H9 (cell line): ENCODE results near the gene TMEM129. TPM values are rescaled to one million over a fixed set of nuclear protein-coding genes. Genes with fewer than 3 reads are reported as not detected.

ENCODE experiments used
- DNase-seq: peaks from one replicate; pipeline ENCODE4 v3.0.0-alpha.2; 2017
- H2AFZ ChIP-seq: one replicate; pipeline ENCODE4 v1.6.1; 2013; ENCODE audit warnings: mild to moderate bottlenecking, low read length, control low read depth, moderate library complexity
- H2AK5ac ChIP-seq: 2 replicates; pipeline ENCODE4 v1.6.1; 2013; ENCODE audit warnings: low read length, control low read depth, mixed read lengths; ENCODE audit not compliant: insufficient read length
- H2BK120ac ChIP-seq: one replicate; pipeline ENCODE4 v1.6.1; 2013; ENCODE audit warnings: low read depth, mild to moderate bottlenecking, low read length, control low read depth, inconsistent platforms; ENCODE audit not compliant: poor library complexity, severe bottlenecking
- H2BK12ac ChIP-seq: 2 replicates; pipeline ENCODE4 v1.6.1; 2013; ENCODE audit warnings: low read length, control low read depth, mixed read lengths, low read depth; ENCODE audit not compliant: insufficient read length
- H2BK15ac ChIP-seq: 2 replicates; pipeline ENCODE4 v1.6.1; 2013; ENCODE audit warnings: low read depth, low read length, control low read depth
- H2BK20ac ChIP-seq: one replicate; pipeline ENCODE4 v1.6.1; 2013; ENCODE audit warnings: low read depth, mild to moderate bottlenecking, low read length, control low read depth, inconsistent platforms; ENCODE audit not compliant: poor library complexity, severe bottlenecking
- H2BK5ac ChIP-seq: 2 replicates; pipeline ENCODE4 v1.6.1; 2013; ENCODE audit warnings: low read length, control low read depth, mixed read lengths; ENCODE audit not compliant: insufficient read length
- H3K14ac ChIP-seq: 2 replicates; pipeline ENCODE4 v1.6.1; 2013; ENCODE audit warnings: low read length, control low read depth; ENCODE audit not compliant: insufficient read depth
- H3K18ac ChIP-seq: 2 replicates; pipeline ENCODE4 v1.6.1; 2013; ENCODE audit warnings: low read depth, mild to moderate bottlenecking, mixed read lengths, low read length, control low read depth; ENCODE audit not compliant: insufficient read length
- H3K23ac ChIP-seq: 2 replicates; pipeline ENCODE4 v1.6.1; 2013; ENCODE audit warnings: low read length, control low read depth, mixed read lengths, low read depth; ENCODE audit not compliant: insufficient read length
- H3K23me2 ChIP-seq: 2 replicates; pipeline ENCODE4 v1.6.1; 2013; ENCODE audit warnings: low read depth, mild to moderate bottlenecking, mixed read lengths, low read length, control low read depth; ENCODE audit not compliant: insufficient read length, poor library complexity, severe bottlenecking
- H3K27ac ChIP-seq: 2 replicates; pipeline ENCODE4 v1.5.1; 2013; ENCODE audit warnings: low read length, control low read depth, mixed read lengths, low read depth; ENCODE audit not compliant: insufficient read length
- H3K27me3 ChIP-seq: 2 replicates; pipeline ENCODE4 v1.6.1; 2013; ENCODE audit warnings: low read length, control low read depth, inconsistent platforms; ENCODE audit not compliant: insufficient read depth
- H3K4ac ChIP-seq: 2 replicates; pipeline ENCODE4 v1.6.1; 2013; ENCODE audit warnings: low read depth, mild to moderate bottlenecking, control low read depth, inconsistent platforms, low read length, moderate library complexity
- H3K4me1 ChIP-seq: 2 replicates; pipeline ENCODE4 v1.6.1; 2013; ENCODE audit warnings: low read length, control low read depth, inconsistent platforms; ENCODE audit not compliant: insufficient read depth
- H3K4me2 ChIP-seq: 2 replicates; pipeline ENCODE4 v1.6.1; 2013; ENCODE audit warnings: low read length, control low read depth, mixed read lengths; ENCODE audit not compliant: insufficient read length, insufficient read depth
- H3K56ac ChIP-seq: 2 replicates; pipeline ENCODE4 v1.6.1; 2013; ENCODE audit warnings: low read depth, mild to moderate bottlenecking, mixed read lengths, low read length, control low read depth; ENCODE audit not compliant: insufficient read length
- H3K79me1 ChIP-seq: 2 replicates; pipeline ENCODE4 v1.6.1; 2013; ENCODE audit warnings: low read depth, mild to moderate bottlenecking, moderate library complexity, low read length, control low read depth, inconsistent platforms; ENCODE audit not compliant: insufficient read depth, poor library complexity, severe bottlenecking
- H3K79me2 ChIP-seq: 2 replicates; pipeline ENCODE4 v1.6.1; 2013; ENCODE audit warnings: low read length, control low read depth, inconsistent platforms; ENCODE audit not compliant: insufficient read depth
- H3K9ac ChIP-seq: 2 replicates; pipeline ENCODE4 v1.6.1; 2013; ENCODE audit warnings: low read length, control low read depth, mixed read lengths; ENCODE audit not compliant: insufficient read length; ENCODE audit errors: extremely low read depth
- H3K9me3 ChIP-seq: one replicate; pipeline ENCODE4 v1.6.1; 2013; ENCODE audit warnings: low read depth, low read length, inconsistent platforms; ENCODE audit not compliant: control insufficient read depth
- H3T11ph ChIP-seq: one replicate; pipeline ENCODE4 v1.6.1; 2013; ENCODE audit warnings: mild to moderate bottlenecking, low read length, control low read depth, inconsistent platforms
- H4K20me1 ChIP-seq: one replicate; pipeline ENCODE4 v1.6.1; 2013; ENCODE audit not compliant: control insufficient read depth, insufficient read length, insufficient read depth
- H4K5ac ChIP-seq: 2 replicates; pipeline ENCODE4 v1.6.1; 2013; ENCODE audit warnings: low read depth, mild to moderate bottlenecking, mixed read lengths, low read length, control low read depth; ENCODE audit not compliant: insufficient read length
- H4K8ac ChIP-seq: replicated peaks from 2 replicates; pipeline ENCODE4 v1.6.1; 2013; ENCODE audit warnings: low read length, control low read depth, mixed read lengths, low read depth; ENCODE audit not compliant: insufficient read length
- H4K91ac ChIP-seq: 2 replicates; pipeline ENCODE4 v1.6.1; 2013; ENCODE audit warnings: low read depth, mild to moderate bottlenecking, moderate library complexity, mixed read lengths, low read length, control low read depth; ENCODE audit not compliant: insufficient read length
- H3K27ac Mint-ChIP-seq, 3 experiments: 2 replicates in 2 of 3; 3 replicates in 1 of 3; pipeline ENCODE4 v1.8.0; 2020 to 2021; ENCODE audit warnings: mixed read lengths in 3 of 3, mild to moderate bottlenecking in 1 of 3, moderate library complexity in 1 of 3
- H3K27me3 Mint-ChIP-seq: 2 replicates; pipeline ENCODE4 v1.8.0; 2021; ENCODE audit warnings: low read depth, mild to moderate bottlenecking, moderate library complexity, mixed read lengths
- H3K36me3 Mint-ChIP-seq, 3 experiments: 2 replicates in 2 of 3; 3 replicates in 1 of 3; pipeline ENCODE4 v1.8.0; 2020 to 2021; ENCODE audit warnings: low read depth in 3 of 3, mixed read lengths in 3 of 3; ENCODE audit not compliant: insufficient read depth in 1 of 3
- H3K4me1 Mint-ChIP-seq, 2 experiments: 2 replicates each; pipeline ENCODE4 v1.8.0; 2020; ENCODE audit warnings: mixed read lengths in 2 of 2
- H3K4me3 Mint-ChIP-seq, 2 experiments: 2 replicates in 1 of 2; 3 replicates in 1 of 2; pipeline ENCODE4 v1.8.0; 2020 to 2021; ENCODE audit warnings: mild to moderate bottlenecking in 2 of 2, mixed read lengths in 2 of 2, moderate library complexity in 1 of 2
- H3K9me3 Mint-ChIP-seq, 2 experiments: 2 replicates in 1 of 2; 3 replicates in 1 of 2; pipeline ENCODE4 v1.8.0; 2020; ENCODE audit warnings: mild to moderate bottlenecking in 2 of 2, mixed read lengths in 2 of 2, moderate library complexity in 1 of 2
- WGBS: extraction: QIAGEN DNeasy Blood & Tissue Kit; methylation state at CpG from one replicate; pipeline ENCODE4 v1.1.7; 2013; ENCODE audit warnings: missing lambda C conversion rate, low lambda C conversion rate, mixed read lengths; ENCODE audit not compliant: insufficient read length; ENCODE audit errors: extremely low coverage; 5-methylcytosine and 5-hydroxymethylcytosine counted together
- total RNA-seq: library from RNA; stranded (reverse); gene quantifications from 2 replicates; pipeline ENCODE4 v1.2.1, GENCODE V29; 2021
- TF ChIP-seq, protein P1 (sequence below): fragments of 200-600 bp; sonication (generic); conservative IDR thresholded peaks from 3 replicates; pipeline ENCODE4 v1.8.0; 2021; ENCODE audit warnings: antibody characterized with exemption, mild to moderate bottlenecking

TMEM129 gene
- total RNA-seq, 1 experiment from 2014 or later, result 27.3 TPM

- no peak overlapping the region for H3K9ac ChIP-seq
- H2BK12ac ChIP-seq, result no peak overlapping the region
- H3K27ac ChIP-seq, result no peak overlapping the region
- H3K4me3 Mint-ChIP-seq, result no peak overlapping the region
- H2BK15ac ChIP-seq, result no peak overlapping the region
- H4K5ac ChIP-seq, result no peak overlapping the region
- no CpG with 5 or more reads among the region's 5 CpGs for WGBS
- H2BK5ac ChIP-seq, result no peak overlapping the region
- H3K23ac ChIP-seq, result no peak overlapping the region
- no peaks in the 10 kb centered on the region for H3K4me1 ChIP-seq
- H3K9me3 ChIP-seq, result no peaks in the 10 kb centered on the region
- peaks cover 29% of the 10 kb centered on the region for H3K27me3 Mint-ChIP-seq
- H3K18ac ChIP-seq, result no peak overlapping the region
- H3K14ac ChIP-seq, result no peak overlapping the region
- H3K4ac ChIP-seq, result no peak overlapping the region
- H2AFZ ChIP-seq, result no peak overlapping the region
- H4K8ac ChIP-seq, result no peak overlapping the region
- H3K36me3 Mint-ChIP-seq, result no peaks in the 10 kb centered on the region
- H3K23me2 ChIP-seq, result no peaks in the 10 kb centered on the region
- peaks cover 6 to 15% of the 10 kb centered on the region in 2 experiments for H3K4me1 Mint-ChIP-seq
- H3T11ph ChIP-seq, result no peak overlapping the region
- no peaks in the 10 kb centered on the region for H3K79me2 ChIP-seq
- H3K27ac Mint-ChIP-seq, result no peak overlapping the region
- no peak overlapping the region for H3K56ac ChIP-seq
- H4K20me1 ChIP-seq, result no peaks in the 10 kb centered on the region
- TF ChIP-seq, protein P1, sequence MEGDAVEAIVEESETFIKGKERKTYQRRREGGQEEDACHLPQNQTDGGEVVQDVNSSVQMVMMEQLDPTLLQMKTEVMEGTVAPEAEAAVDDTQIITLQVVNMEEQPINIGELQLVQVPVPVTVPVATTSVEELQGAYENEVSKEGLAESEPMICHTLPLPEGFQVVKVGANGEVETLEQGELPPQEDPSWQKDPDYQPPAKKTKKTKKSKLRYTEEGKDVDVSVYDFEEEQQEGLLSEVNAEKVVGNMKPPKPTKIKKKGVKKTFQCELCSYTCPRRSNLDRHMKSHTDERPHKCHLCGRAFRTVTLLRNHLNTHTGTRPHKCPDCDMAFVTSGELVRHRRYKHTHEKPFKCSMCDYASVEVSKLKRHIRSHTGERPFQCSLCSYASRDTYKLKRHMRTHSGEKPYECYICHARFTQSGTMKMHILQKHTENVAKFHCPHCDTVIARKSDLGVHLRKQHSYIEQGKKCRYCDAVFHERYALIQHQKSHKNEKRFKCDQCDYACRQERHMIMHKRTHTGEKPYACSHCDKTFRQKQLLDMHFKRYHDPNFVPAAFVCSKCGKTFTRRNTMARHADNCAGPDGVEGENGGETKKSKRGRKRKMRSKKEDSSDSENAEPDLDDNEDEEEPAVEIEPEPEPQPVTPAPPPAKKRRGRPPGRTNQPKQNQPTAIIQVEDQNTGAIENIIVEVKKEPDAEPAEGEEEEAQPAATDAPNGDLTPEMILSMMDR, result no peak
- H3K9me3 Mint-ChIP-seq, result peaks cover under 1 to 2% of the 10 kb centered on the region in 2 experiments; a peak in 2 of 5 replicates
- no peak overlapping the region for H2AK5ac ChIP-seq
- no peak overlapping the region for H3K4me2 ChIP-seq
- H2BK20ac ChIP-seq, result no peak overlapping the region
- no peaks in the 10 kb centered on the region for H3K79me1 ChIP-seq
- peaks cover 3% of the 10 kb centered on the region; the same call in 1 of the 2 replicates for H3K27me3 ChIP-seq
- H2BK120ac ChIP-seq, result no peak overlapping the region
- DNase-seq, result no peak
- H4K91ac ChIP-seq, result no peak overlapping the region
Measured at GRCh38 chr4:1678244-1678643, 42.9 kb downstream of the TMEM129 start.
